OCI-LY1 (cell line): ENCODE results near the gene ASCL5.

ENCODE experiments used
- H2AFZ ChIP-seq: fragments of 200-600 bp; sonication (generic), shearing (Covaris generic); 2 replicates; pipeline ENCODE4 v1.6.0; 2014; ENCODE audit warnings: antibody characterized with exemption, mild to moderate bottlenecking, low read length
- H3F3A ChIP-seq: fragments of 200-600 bp; sonication (generic), shearing (Covaris generic); 2 replicates; pipeline ENCODE4 v1.6.0; 2014; ENCODE audit warnings: mild to moderate bottlenecking, antibody characterized with exemption, low read length, moderate library complexity; ENCODE audit not compliant: insufficient read depth
- H3K27ac ChIP-seq: fragments of 200-600 bp; sonication (generic); 2 replicates; pipeline ENCODE4 v1.5.1; 2014; ENCODE audit warnings: low read length, mixed run types, mild to moderate bottlenecking, low read depth; ENCODE audit not compliant: poor library complexity, severe bottlenecking
- H3K27me3 ChIP-seq: fragments of 200-600 bp; sonication (generic); 2 replicates; pipeline ENCODE4 v1.6.0; 2014; ENCODE audit warnings: antibody characterized with exemption, mild to moderate bottlenecking, low read length, moderate library complexity; ENCODE audit not compliant: insufficient read depth
- H3K36me3 ChIP-seq: fragments of 200-600 bp; sonication (generic); 2 replicates; pipeline ENCODE4 v1.6.1; 2014; ENCODE audit warnings: mild to moderate bottlenecking, antibody characterized with exemption, low read length, moderate library complexity, mixed read lengths; ENCODE audit not compliant: insufficient read depth
- H3K4me1 ChIP-seq: fragments of 200-600 bp; sonication (generic); 2 replicates; pipeline ENCODE4 v1.5.1; 2014; ENCODE audit warnings: mild to moderate bottlenecking, low read length, moderate library complexity; ENCODE audit not compliant: insufficient read depth, severe bottlenecking
- H3K4me2 ChIP-seq: fragments of 200-600 bp; sonication (generic), shearing (Covaris generic); 2 replicates; pipeline ENCODE4 v1.6.1; 2014; ENCODE audit warnings: low read length
- H3K4me3 ChIP-seq: fragments of 200-600 bp; sonication (generic); 2 replicates; pipeline ENCODE4 v1.5.1; 2014; ENCODE audit warnings: low read length, low read depth, mild to moderate bottlenecking, mixed read lengths; ENCODE audit not compliant: poor library complexity, severe bottlenecking
- H3K79me2 ChIP-seq: fragments of 200-600 bp; shearing (Covaris generic); 2 replicates; pipeline ENCODE4 v1.6.1; 2016; ENCODE audit warnings: mixed run types, low read length, mixed read lengths; ENCODE audit not compliant: insufficient read depth
- H3K9ac ChIP-seq: fragments of 200-600 bp; sonication (generic), shearing (Covaris generic); 2 replicates; pipeline ENCODE4 v1.6.1; 2014; ENCODE audit warnings: mild to moderate bottlenecking, low read length, mixed read lengths
- H3K9me2 ChIP-seq: fragments of 200-600 bp; sonication (generic), shearing (Covaris generic); 2 replicates; pipeline ENCODE4 v1.6.1; 2014; ENCODE audit warnings: low read depth, mild to moderate bottlenecking, low read length, mixed read lengths
- H3K9me3 ChIP-seq: fragments of 200-600 bp; shearing (Covaris generic); 2 replicates; pipeline ENCODE4 v1.6.1; 2014; ENCODE audit warnings: low read length, mixed read lengths
- H4K20me1 ChIP-seq: fragments of 200-600 bp; sonication (generic), shearing (Covaris generic); 2 replicates; pipeline ENCODE4 v1.6.0; 2016; ENCODE audit warnings: mild to moderate bottlenecking, low read length; ENCODE audit not compliant: insufficient read depth
- CTCF ChIP-seq: fragments of 200-600 bp; sonication (generic), shearing (Covaris generic); IDR thresholded peaks from 2 replicates; pipeline ENCODE4 v1.5.1; 2017; ENCODE audit warnings: mild to moderate bottlenecking, antibody characterized with exemption, low read length, moderate library complexity, mixed read lengths
- EZH2 ChIP-seq: fragments of 200-600 bp; sonication (generic), shearing (Covaris generic); IDR thresholded peaks from 2 replicates; pipeline ENCODE4 v1.8.0; 2017; ENCODE audit warnings: borderline replicate concordance, mixed run types, mild to moderate bottlenecking, antibody characterized with exemption, low read length, moderate library complexity, mixed read lengths

The ASCL5 gene

GRCh38 chr1:201134405-201134804 is 7.4 kb upstream of the ASCL5 start:
- no peaks in the 10 kb centered on the region for H4K20me1 ChIP-seq
- H3K79me2 ChIP-seq, result no peaks in the 10 kb centered on the region
- H3K4me2 ChIP-seq, result no peak overlapping the region
- no peaks in the 10 kb centered on the region for H3K27me3 ChIP-seq
- no peak overlapping the region for H2AFZ ChIP-seq
- H3K36me3 ChIP-seq, result peaks cover 4% of the 10 kb centered on the region
- H3K9ac ChIP-seq, result no peak overlapping the region
- H3K9me2 ChIP-seq, result no peaks in the 10 kb centered on the region
- no peak overlapping the region for H3K27ac ChIP-seq
- H3K9me3 ChIP-seq, result no peaks in the 10 kb centered on the region
- H3K4me3 ChIP-seq, result no peak overlapping the region
- no peaks in the 10 kb centered on the region for H3K4me1 ChIP-seq
- H3F3A ChIP-seq, result no peaks in the 10 kb centered on the region
- TF ChIP-seq EZH2, result no peak
- no peak for TF ChIP-seq CTCF

GRCh38 chr1:201131398-201131797 is 4.4 kb upstream of the ASCL5 start:
- H3K27me3 ChIP-seq, result no peaks in the 10 kb centered on the region
- no peak overlapping the region for H3K4me2 ChIP-seq
- no peaks in the 10 kb centered on the region for H3K79me2 ChIP-seq
- H3F3A ChIP-seq, result no peaks in the 10 kb centered on the region
- H3K9me2 ChIP-seq, result no peaks in the 10 kb centered on the region
- no peaks in the 10 kb centered on the region for H3K9me3 ChIP-seq
- H3K4me3 ChIP-seq, result no peak overlapping the region
- H2AFZ ChIP-seq, result no peak overlapping the region
- H3K4me1 ChIP-seq, result no peaks in the 10 kb centered on the region
- H3K27ac ChIP-seq, result no peak overlapping the region
- no peaks in the 10 kb centered on the region for H4K20me1 ChIP-seq
- no peak overlapping the region for H3K9ac ChIP-seq
- H3K36me3 ChIP-seq, result no peaks in the 10 kb centered on the region; the same call in 1 of the 2 replicates
- TF ChIP-seq CTCF (no peak), EZH2 (no peak)

GRCh38 chr1:201128962-201129361 is 2.0 kb upstream of the ASCL5 start:
- no peak overlapping the region for H3K9ac ChIP-seq
- no peaks in the 10 kb centered on the region for H3K9me3 ChIP-seq
- H3K36me3 ChIP-seq, result no peaks in the 10 kb centered on the region
- H3K4me2 ChIP-seq, result no peak overlapping the region
- no peaks in the 10 kb centered on the region for H3K9me2 ChIP-seq
- H3K79me2 ChIP-seq, result no peaks in the 10 kb centered on the region
- no peaks in the 10 kb centered on the region for H4K20me1 ChIP-seq
- no peak overlapping the region for H3K27ac ChIP-seq
- H3K4me1 ChIP-seq, result no peaks in the 10 kb centered on the region
- H3K27me3 ChIP-seq, result no peaks in the 10 kb centered on the region
- TF ChIP-seq EZH2 (no peak), CTCF (no peak)
- H3K4me3 ChIP-seq, result no peak overlapping the region
- no peaks in the 10 kb centered on the region for H3F3A ChIP-seq
- no peak overlapping the region for H2AFZ ChIP-seq
